DND-41 (cell line): ENCODE measurements around the gene PVRIG.

ENCODE experiments used
- EZH2 ChIP-seq: IDR thresholded peaks from 3 replicates; pipeline ENCODE4 v1.6.1; 2012; ENCODE audit warnings: borderline replicate concordance, low read depth, mild to moderate bottlenecking, moderate library complexity, low read length, inconsistent platforms; ENCODE audit not compliant: severe bottlenecking
- TF ChIP-seq, protein P1 (sequence below): IDR thresholded peaks from 2 replicates; pipeline ENCODE4 v1.5.1; 2012; ENCODE audit warnings: borderline replicate concordance, low read length, moderate library complexity, mild to moderate bottlenecking; ENCODE audit not compliant: poor library complexity, severe bottlenecking; ENCODE audit errors: extremely low read depth

DNA sequence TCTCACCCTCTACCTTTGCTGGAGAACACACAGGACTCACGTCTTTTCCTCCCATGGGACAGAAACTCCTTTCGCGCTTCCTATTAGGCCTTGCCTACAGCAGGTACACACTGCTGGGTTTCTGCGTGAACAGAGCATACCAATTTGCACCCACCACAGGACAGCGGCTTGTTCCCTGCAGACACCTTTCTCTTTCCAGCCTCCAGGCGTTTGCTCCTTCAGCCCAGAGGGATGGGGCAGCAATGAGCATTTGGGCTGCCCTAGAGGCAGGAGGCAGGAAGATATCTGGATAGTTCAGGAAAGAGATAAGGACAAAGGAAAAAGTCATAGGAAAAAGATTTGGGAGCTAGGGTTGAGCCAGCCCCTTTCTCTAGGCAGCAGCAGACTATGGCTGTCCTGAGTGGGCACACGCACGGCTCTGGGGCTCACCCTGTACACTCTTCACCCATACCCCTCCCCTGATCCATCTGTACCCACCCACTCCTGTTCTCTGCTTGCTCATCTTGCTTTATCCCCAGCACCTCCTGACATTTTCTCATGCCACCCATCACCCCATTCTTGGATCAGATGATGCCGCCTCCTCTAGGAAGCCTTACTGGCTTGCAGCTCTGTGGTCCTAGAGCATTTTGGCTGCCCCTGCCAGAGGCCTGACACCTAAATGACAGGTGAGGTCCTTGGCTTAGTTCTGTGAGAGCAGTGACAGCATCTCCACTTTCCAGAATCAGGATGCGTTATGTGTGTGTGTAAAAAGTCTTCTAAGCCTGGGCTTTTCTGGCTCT is 47.0 kb downstream of the PVRIG start:
- TF ChIP-seq EZH2: no peak
- TF ChIP-seq, protein P1, sequence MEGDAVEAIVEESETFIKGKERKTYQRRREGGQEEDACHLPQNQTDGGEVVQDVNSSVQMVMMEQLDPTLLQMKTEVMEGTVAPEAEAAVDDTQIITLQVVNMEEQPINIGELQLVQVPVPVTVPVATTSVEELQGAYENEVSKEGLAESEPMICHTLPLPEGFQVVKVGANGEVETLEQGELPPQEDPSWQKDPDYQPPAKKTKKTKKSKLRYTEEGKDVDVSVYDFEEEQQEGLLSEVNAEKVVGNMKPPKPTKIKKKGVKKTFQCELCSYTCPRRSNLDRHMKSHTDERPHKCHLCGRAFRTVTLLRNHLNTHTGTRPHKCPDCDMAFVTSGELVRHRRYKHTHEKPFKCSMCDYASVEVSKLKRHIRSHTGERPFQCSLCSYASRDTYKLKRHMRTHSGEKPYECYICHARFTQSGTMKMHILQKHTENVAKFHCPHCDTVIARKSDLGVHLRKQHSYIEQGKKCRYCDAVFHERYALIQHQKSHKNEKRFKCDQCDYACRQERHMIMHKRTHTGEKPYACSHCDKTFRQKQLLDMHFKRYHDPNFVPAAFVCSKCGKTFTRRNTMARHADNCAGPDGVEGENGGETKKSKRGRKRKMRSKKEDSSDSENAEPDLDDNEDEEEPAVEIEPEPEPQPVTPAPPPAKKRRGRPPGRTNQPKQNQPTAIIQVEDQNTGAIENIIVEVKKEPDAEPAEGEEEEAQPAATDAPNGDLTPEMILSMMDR: no peak
